GM12874 (cell line): ENCODE results near the gene CCDC27.

Source experiments
- CTCF ChIP-seq: IDR thresholded peaks from 2 replicates; pipeline ENCODE4 v1.5.1; 2011; ENCODE audit warnings: low read depth, mild to moderate bottlenecking, control low read depth, low read length, moderate library complexity; ENCODE audit not compliant: insufficient read depth

CCDC27 gene

GRCh38 chr1:3763351-3764125 is 11.3 kb downstream of the CCDC27 start:
- no peak for TF ChIP-seq CTCF

GRCh38 chr1:3767328-3767925 is 15.2 kb downstream of the CCDC27 start:
- TF ChIP-seq CTCF: no peak

- no peak for TF ChIP-seq CTCF
Measured at GRCh38 chr1:3768811-3769390, 16.7 kb downstream of the CCDC27 start.

- no peak for TF ChIP-seq CTCF
Measured at GRCh38 chr1:3770047-3770765, 18.0 kb downstream of the CCDC27 start.

- TF ChIP-seq CTCF: no peak
Measured at GRCh38 chr1:3771108-3772026, 19.1 kb downstream of the CCDC27 start.

GRCh38 chr1:3772027-3772714 is 19.9 kb downstream of the CCDC27 start:
- no peak for TF ChIP-seq CTCF
